Left hindlimb (tissue), 1 donor: ENCODE results near the gene RABAC1.
"Not testable (repeated sequence)": the region's sequence is repeated elsewhere in the genome, so short reads cannot be mapped to it uniquely, and the experiment has no call there.

ENCODE experiments used
- DNase-seq: peaks from one replicate; pipeline ENCODE4 v3.0.0-alpha.2; 2018

The RABAC1 gene

DNA sequence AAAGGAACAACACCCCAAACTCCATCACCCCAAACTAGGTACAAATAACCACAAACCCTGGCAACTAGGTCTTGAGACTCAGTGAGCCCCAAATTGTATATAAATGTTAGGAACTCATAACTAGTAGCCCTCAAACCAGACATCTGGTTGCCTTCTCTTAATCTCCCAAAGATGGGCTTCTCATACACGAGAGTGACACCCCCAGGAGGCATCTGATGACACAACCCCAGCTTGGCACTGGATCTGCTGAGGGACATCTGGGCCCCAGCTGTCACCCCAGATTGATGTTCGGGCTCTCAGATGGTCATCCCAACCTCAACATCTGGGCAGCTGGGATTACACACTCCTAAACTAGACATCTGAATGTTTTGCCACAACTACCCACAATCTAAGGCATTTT, 14.8 kb downstream of the RABAC1 start:
- no peak for DNase-seq

DNA sequence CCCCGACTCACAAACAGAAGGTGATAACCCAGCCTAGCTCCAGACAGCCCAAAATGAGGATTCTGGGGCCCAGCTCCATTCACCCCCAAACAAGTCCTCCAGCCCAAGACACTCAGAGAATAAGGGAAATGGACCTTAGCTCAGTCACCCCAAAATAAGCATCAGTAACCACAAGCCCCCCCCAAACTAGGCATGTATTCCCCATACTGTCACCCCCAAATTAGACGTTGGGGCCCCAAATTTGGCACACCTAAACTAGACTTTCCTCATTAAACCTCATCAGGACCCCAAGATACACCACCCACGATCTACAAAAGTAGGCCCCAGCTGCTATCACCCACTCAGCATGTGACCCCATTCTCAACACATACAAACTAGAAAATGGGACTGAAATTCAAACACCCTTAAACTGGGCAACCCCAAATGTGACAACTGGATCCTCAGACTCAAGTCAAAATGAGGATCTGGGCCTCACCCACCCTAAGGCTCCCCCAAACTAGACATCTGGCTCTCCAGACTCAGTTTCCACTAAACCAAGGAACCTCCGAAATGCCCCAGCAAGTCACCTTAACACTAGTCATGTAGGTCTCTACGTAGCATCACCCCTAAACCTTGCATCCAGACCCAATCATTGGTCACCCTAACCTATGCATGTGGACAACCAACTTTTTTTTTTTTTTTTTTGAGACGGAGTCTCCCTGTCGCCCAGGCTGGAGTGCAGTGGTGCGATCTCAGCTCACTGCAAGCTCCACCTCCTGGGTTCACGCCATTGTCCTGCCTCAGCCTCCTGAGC, 17.5 kb downstream of the RABAC1 start:
- no peak for DNase-seq

DNA sequence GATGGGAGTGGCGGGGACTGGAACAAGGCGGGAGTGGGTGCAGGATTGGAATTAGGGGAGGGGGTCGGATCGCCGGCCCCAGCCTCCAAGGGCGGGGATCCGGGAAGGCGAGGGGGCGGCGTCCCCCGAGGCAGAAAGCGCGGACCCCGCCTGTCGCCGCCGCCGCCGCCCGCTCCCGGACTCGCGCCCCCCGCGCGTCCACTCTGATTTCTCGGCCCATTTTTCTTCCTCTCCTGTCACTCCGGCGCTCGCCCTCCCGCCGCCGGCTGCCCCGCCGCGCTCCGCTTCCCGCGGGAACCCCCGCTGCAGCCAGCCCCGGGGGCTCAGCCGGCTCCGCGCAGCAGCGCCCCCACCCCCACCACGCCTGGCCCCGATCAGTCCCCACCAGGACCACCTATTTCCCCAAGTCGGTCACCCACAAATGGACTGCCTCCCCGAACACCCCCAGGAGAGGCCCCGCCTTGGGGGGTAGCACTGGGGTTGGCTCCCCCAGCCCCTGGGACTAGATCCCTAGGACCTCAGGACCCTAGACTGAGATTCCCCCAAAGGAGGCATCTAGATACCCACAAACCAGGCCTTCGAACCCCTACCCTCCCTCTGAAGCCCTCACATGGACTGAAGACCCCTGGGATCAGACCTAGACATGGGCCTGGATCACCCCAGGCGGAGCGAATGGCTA, 18.3 kb downstream of the RABAC1 start:
- DNase-seq: no peak

- peak; percentile 82 for DNase-seq
Observed at GRCh38 chr19:41939861-41940730, 19.0 kb downstream of the RABAC1 start.

DNA sequence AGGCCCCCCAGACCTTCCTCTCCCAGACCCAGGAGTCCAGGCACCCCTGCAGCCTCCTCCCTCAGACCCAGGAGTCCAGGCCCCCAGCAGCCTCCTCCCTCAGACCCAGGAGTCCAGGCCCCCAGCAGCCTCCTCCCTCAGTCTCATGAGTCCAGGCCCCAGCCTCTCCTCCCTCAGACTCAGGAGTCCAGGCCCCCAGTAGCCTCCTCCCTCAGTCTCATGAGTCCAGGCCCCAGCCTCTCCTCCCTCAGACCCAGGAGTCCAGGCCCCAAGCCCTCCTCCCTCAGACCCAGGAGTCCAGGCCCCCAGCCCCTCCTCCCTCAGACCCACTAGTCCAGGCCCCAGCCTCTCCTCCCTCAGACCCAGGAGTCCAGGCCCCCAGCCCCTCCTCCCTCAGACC, 19.9 kb downstream of the RABAC1 start:
- not testable (repeated sequence) for DNase-seq

- DNase-seq: no peak
Observed at GRCh38 chr19:41937525-41938468, 21.3 kb downstream of the RABAC1 start.

DNA sequence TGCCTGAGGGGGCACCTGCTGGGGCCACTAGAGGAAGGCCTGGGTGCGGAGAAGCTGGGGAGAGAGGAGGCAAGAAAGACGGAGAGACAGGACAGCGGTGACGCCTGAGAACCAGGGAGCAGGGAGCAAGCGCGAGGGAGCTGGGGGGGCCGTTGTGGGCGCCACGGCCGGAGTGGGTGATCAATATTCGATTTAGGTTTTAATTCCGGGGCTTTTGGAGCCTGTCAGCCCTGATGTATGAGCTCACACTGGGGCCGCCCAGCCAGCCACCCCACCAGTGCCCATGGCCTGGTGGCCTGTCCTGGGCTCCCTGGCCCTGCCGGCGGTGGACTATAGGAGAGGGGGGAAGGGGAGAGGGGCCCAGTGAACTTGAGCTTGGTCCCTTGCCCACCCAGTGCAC, 22.2 kb downstream of the RABAC1 start:
- no peak for DNase-seq

DNA sequence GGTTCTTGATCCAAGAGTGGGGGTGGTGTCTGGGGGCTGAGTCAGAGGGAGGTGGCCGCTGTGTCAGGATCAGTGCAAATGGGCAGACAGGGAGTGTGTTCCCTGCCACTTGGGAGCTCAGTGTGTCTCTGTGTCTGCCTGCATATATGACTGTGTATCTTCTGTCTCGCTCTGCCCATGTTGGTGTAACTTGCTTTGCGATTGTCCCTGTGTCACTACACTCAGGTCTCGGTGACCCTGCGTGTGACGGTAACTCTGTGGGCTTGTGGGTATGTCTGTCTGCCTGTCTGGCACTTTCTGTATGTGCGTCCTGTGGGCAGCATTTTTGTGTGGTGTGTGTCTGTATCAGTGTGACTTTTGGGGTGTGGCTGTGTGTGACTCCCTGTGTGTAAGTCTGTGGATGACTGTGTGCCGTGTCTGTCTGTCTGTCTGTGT, 22.7 kb downstream of the RABAC1 start:
- no peak for DNase-seq

DNA sequence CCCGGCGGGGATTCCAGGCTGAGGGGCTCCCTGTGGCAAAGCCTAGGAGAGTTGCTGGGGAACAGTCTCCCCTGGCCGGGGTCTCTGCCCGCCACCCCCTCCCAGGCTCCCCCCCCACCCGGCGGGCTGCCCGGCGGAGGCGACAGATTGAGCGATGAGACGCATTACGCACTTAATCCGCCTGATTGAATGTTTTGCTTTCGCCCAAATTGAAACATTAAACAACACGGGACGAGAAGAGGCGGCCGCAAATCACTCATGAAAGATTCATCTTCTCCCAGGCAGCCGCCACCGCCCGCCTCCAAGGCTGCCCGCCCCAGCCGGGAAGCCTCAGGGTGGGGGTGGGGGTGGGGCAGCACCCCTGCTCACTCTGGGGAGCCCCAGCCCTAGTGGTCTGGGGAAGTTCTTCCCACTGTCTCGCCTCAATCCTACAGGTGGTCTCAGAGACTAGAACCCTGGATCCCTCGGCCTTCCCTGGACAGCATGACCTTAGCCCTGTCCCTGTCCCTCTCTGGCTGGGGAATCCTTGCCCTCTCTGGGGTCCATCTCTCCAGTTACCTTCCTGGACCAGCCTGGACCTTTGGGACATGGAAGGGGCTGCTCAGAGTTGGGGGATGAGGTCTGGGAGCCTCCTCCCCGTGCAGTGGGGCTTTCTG, 23.2 kb downstream of the RABAC1 start:
- DNase-seq: no peak

DNA sequence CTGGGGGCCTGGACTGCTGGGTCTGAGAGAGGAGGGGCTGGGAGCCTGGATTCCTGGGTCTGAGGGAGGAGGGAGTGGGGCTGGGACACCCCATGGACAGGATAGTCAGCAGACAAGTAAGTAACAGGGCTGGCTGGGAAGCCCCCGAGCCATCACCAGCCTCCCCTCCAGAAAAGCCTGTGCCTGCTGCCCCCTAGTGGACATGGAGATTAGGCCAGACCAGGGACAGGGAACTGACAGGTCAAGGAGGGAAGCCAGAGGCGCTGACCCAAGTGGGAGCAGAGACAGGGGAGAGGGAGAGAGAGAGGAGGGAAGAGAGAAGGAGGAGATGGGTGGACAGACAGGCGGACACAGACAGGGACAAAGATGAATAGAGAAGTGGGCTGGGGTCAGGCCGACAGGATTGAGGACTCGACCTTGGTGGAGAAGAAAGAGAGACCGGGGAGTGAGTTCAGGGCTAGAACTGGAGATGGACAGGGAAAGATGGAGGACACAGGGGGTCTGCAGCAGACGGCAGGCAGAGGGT, 24.2 kb downstream of the RABAC1 start:
- DNase-seq: no peak

- no peak for DNase-seq
Observed at GRCh38 chr19:41933693-41934426, 25.3 kb downstream of the RABAC1 start.

GRCh38 chr19:41932720-41933332, 26.3 kb downstream of the RABAC1 start:
- no peak for DNase-seq

- DNase-seq: no peak
Observed at GRCh38 chr19:41932259-41932719, 26.8 kb downstream of the RABAC1 start.

DNA sequence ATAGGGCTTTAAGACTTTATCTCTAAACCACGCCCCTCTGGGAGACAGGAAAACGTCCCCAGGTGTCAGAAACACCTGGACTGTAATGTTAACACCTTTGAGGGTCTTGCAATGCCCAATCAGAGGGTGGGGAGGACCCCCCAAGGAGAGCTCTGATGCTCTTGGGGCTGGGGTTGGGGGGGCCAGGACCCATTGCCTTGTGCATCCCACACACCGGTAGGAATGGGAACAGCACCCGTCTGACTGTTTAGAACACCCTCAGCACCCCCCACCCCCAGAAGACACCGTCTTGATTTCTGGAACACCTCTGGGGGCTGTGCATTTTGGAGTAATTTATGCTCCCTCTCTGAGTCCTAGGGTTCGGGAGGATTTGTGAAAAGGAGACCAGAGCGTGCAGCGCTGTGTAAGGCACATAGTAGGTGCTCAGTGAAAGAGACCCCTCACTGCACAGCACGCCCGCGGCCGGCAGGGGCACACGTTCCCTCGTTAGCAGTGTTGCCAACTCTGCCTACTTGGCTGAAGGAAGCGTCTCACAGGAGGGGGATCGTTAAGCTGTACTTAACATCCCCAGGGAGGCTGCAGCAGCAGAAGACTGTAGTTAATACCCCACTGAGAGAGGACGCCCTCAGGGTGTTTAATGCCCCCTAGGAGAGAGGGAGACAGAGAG, 28.1 kb downstream of the RABAC1 start:
- DNase-seq: no peak

DNA sequence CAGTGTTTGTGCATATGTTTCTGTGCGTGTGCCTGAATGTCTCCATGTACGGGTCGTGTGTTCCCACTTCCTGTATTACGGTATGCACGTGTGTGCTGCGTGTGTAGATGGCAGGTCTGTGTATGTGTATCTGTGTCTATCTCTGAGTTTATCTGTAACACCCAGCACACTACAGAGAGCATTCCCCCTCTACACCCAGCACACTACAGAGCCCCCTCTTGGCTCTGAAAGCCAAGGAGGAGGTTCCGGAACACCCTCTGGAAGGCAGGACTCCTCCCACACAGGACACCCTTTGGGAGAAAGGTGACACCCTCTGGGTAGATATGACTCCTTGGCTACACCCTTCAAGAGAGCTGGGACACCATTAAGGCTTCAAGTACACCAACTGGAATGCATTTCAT, 28.8 kb downstream of the RABAC1 start:
- no peak for DNase-seq

DNA sequence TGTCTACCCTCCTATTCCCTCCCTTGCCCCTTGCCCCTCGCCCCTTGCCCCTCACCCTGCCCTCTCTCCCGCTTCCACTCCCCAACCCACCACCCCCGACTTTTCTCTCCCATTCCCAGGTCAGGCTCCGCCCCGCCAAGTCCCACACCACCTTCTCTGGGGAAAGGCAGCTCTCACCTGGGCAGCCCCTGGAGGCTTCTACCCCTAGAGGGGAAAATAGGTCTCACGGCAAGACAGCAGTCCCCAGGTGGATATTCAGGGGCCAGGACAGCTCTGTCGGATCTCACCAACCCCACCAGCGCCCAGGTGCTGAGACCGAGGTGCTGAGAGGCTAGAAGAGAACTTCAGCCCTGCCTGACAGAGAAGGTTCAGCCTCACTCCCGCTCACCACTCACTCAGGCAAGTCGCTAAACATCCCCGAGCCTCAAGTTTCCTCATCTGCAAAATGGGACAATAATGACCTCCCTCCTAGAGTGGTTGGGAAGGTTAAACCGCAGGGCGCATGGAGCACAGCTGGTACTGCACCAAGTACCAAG, 29.5 kb downstream of the RABAC1 start:
- no peak for DNase-seq

GRCh38 chr19:41928754-41929535, 30.2 kb downstream of the RABAC1 start:
- no peak for DNase-seq

GRCh38 chr19:41928221-41928683, 30.9 kb downstream of the RABAC1 start, which contains the start of gene ERFL:
Gene ERFL (minus strand): TSS chr19:41928449. CDS start chr19:41912919, 15,530 bp downstream.
- no peak for DNase-seq
